Body of pancreas (tissue), 4 donors: Measurements from ENCODE around the gene NFYB. TPM values are rescaled to one million over a fixed set of nuclear protein-coding genes. Genes with fewer than 3 reads are reported as not detected.
A peak's percentile ranks its signal among the peaks of the same experiment; 100 is the strongest.

Experiments used
- ATAC-seq: fragments of 150-250 bp; one replicate; pipeline ENCODE4 v1.9.1; 2016
- DNase-seq, 4 donors: peaks; one replicate each; pipeline ENCODE4 v3.0.0-alpha.2; 2019
- H3K27ac ChIP-seq, 4 donors: fragments of 200-600 bp; sonication (generic); 1 replicate in 3 of 4; 2 replicates in 1 of 4; pipeline versions ENCODE4 v1.5.1 to v1.6.1; 2016 to 2019; ENCODE audit warnings: mild to moderate bottlenecking in 1 of 4, mixed read lengths in 1 of 4, moderate library complexity in 1 of 4
- H3K27me3 ChIP-seq, 2 donors: fragments of 200-600 bp; sonication (generic); one replicate each; pipeline ENCODE4 v1.6.0; 2016; ENCODE audit warnings: mild to moderate bottlenecking in 1 of 2
- H3K36me3 ChIP-seq, 2 donors: fragments of 200-600 bp; sonication (generic); replicated peaks in 1 of 2; 2 replicates each; pipeline ENCODE4 v1.5.1; 2016; ENCODE audit warnings: low read depth in 2 of 2; ENCODE audit not compliant: insufficient read depth in 1 of 2
- H3K4me1 ChIP-seq: fragments of 200-600 bp; sonication (generic); one replicate; pipeline ENCODE4 v1.6.0; 2016
- H3K4me3 ChIP-seq, 2 donors: fragments of 200-600 bp; sonication (generic); 1 replicate in 1 of 2; 2 replicates in 1 of 2; pipeline ENCODE4 v1.5.1; 2016 to 2019
- H3K9me3 ChIP-seq, 3 donors: fragments of 200-600 bp; sonication (generic); 1 replicate in 2 of 3; 2 replicates in 1 of 3; pipeline ENCODE4 v1.5.1; 2016
- CTCF ChIP-seq, 7 experiments: fragments of 450-650 bp in 4 of 7; fragments of 200-600 bp in 3 of 7; sonication (generic) in 3 of 7; IDR thresholded peaks; one replicate each; pipeline ENCODE4 v1.5.1; 2016 to 2019; ENCODE audit warnings: antibody characterized with exemption in 7 of 7
- POLR2A ChIP-seq, 3 donors: fragments of 450-650 bp; IDR thresholded peaks; one replicate each; pipeline ENCODE4 v1.6.1; 2016; ENCODE audit warnings: antibody characterized with exemption in 3 of 3, mild to moderate bottlenecking in 2 of 3
- WGBS, 2 donors: methylation state at CpG; one replicate each; pipeline ENCODE4 v1.1.5; 2017; 5-methylcytosine and 5-hydroxymethylcytosine counted together
- intact Hi-C: fragments of 100-400 bp; cut with DNase I; formaldehyde crosslinking; loops from one replicate; pipeline ENCODE4 v1.15.1; 2023
- total RNA-seq, 2 donors: library from RNA; depleted of rRNA; stranded (reverse); fragments of >200 nt; gene quantifications; one replicate each; pipeline ENCODE4 v1.1.0, GENCODE V29; 2016

The NFYB gene
- total RNA-seq, 2 donors from 2014 or later = 15.2 to 15.6 TPM

DNA sequence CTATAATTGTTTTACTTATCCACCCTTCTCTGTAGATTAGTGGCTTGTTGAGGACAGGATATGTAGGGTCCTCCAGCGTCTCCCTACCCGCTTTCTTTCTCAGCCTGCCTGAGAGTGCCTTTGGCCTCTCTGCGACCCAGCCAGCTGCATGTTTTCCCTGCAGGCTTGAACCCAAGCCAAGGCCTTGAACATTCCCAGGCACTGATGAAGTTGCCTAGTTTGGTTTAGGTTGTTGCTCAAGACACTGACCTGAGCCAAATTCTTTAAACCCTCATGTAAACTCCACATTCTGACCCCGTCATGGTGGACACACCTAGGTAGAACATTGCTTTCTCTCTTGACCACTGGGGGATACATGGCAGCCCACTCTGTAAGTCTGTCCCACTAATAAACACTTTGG, 44.1 kb upstream of the NFYB start:
- 21 to 25% methylated on average over 4 of the region's 4 CpGs for WGBS, 2 donors
- Histone ChIP-seq H3K27me3 (no peaks in the 10 kb centered on the region), H3K9me3 (peaks cover 0 to 15% (median 0%) of the 10 kb centered on the region in 3 donors), H3K4me1 (peaks cover 35% of the 10 kb centered on the region), H3K4me3 (no peak overlapping the region), H3K27ac (peak overlapping the region; percentile 17 to 82 (median 68)), H3K36me3 (no peaks in the 10 kb centered on the region)
- no peak for TF ChIP-seq POLR2A (IDR thresholded peaks at IDR 0.05)
- TF ChIP-seq CTCF (IDR thresholded peaks at IDR 0.05) = peak in 2 of 7 experiments; percentile 4
- ATAC-seq (peak; percentile 87), DNase-seq (peak; percentile 87 to 90 (median 88))
- intact Hi-C loops = no loop called here

DNA sequence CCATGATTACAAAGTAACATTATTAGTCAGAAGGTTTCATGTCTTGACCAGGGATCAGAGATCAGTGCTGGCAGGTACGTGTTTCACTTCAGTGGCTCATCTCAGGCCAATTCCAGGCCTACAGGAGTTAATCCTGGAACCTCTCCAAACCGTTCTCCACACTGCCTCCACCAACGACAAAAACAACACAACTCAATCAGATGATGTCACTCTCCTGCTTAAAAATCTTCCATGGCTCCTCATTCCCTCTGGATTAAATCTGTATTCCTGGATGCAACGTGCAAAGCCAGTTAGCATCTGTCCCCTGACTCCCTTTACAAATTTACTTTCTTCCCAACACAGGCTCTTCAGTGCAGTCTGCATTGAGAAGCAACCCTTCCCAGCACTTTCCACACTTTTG, 43.3 kb upstream of the NFYB start:
- H3K36me3 ChIP-seq = no peaks in the 10 kb centered on the region
- H3K27ac ChIP-seq = peak overlapping the region in 1 of 4 donors; percentile 76
- no peak for TF ChIP-seq POLR2A (IDR thresholded peaks at IDR 0.05)
- no peak for TF ChIP-seq CTCF (IDR thresholded peaks at IDR 0.05)
- H3K9me3 ChIP-seq = peaks cover 0 to 15% (median 0%) of the 10 kb centered on the region in 3 donors
- ATAC-seq = no peak
- peaks cover 35% of the 10 kb centered on the region for H3K4me1 ChIP-seq
- H3K27me3 ChIP-seq = no peaks in the 10 kb centered on the region
- DNase-seq = no peak
- intact Hi-C loops = no loop called here
- H3K4me3 ChIP-seq = no peak overlapping the region
- WGBS, 2 donors = 57 to 58% methylated on average over 4 of the region's 4 CpGs

DNA sequence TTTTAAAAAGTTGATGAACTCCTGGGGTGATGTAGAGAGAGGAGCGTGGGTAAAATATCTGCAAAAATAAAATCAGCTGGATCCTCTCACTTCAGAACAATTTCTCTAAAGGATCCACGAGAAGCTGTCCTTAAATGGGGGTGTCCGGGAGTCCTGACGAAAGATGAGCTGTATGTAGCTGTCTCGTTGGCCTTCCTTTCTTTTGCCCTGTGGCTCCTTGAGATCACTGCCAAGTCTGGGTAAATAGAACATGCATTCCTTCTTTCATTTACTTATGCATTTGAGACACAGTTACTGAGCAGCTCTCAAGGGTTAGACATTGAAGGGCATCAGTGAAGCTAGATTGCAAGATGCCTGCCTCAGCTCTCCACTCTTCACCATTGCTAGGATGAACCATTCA, 42.4 kb upstream of the NFYB start:
- intact Hi-C loops = no loop called here
- Histone ChIP-seq H3K27me3 (no peaks in the 10 kb centered on the region), H3K4me3 (no peak overlapping the region), H3K36me3 (no peaks in the 10 kb centered on the region), H3K4me1 (peaks cover 35% of the 10 kb centered on the region), H3K27ac (no peak overlapping the region), H3K9me3 (peaks cover 0 to 15% (median 0%) of the 10 kb centered on the region in 3 donors)
- TF ChIP-seq CTCF (IDR thresholded peaks at IDR 0.05) (no peak), POLR2A (IDR thresholded peaks at IDR 0.05) (no peak)
- WGBS, 2 donors = 87 to 90% methylated on average over 5 of the region's 5 CpGs
- DNase-seq (no peak), ATAC-seq (no peak)

DNA sequence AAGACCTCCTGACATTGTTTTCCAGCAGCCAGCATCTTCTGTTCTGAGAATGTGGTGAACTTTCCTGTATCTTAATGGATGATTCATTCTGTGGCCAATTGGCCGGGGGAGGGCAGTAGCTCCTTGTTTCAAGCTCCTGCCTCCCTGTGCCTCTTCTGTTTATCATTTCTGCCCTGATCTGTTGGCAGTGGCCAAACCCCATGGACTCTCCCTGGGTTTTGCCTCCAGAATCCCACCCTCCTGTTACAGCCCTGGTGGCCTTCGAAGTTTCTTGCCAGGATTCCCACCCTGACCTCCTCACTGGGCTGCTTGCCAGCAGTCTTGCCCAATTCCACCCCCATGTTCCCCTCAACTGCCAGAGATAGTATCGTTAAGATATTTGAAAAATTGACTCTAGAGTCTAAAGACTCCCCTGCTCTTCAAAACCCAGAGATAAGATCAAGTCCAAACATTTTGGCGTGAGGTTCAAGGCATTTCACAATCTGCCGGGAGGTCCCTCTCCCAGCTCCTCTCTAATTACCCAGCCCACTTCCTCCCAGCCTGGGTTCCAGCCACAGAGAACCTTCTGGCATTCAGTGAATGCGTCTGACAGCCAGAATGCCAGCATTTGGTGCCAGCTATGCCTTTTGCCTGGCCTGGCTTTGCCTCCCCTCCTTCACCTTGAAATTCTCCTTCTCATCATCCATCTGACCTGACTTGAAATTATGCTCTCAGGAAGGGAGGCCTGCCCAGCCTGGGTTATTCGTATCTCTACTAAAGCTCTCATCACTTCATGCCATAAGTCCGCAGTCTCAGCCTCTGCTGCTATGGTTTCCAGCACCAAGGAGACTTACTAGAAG, 39.9 kb upstream of the NFYB start:
- Histone ChIP-seq H3K9me3 (no peaks in the 10 kb centered on the region), H3K4me3 (no peak overlapping the region), H3K36me3 (no peaks in the 10 kb centered on the region), H3K27me3 (no peaks in the 10 kb centered on the region), H3K4me1 (peaks cover 35% of the 10 kb centered on the region), H3K27ac (peak overlapping the region in 2 of 4 donors; percentile 8 to 35)
- ATAC-seq = peak; percentile 28
- intact Hi-C loops = no loop called here
- no peak for TF ChIP-seq POLR2A (IDR thresholded peaks at IDR 0.05)
- WGBS, 2 donors = 45 to 65% methylated on average over 7 to 8 of the region's 8 CpGs
- peak; percentile 26 to 68 (median 46) for DNase-seq

DNA sequence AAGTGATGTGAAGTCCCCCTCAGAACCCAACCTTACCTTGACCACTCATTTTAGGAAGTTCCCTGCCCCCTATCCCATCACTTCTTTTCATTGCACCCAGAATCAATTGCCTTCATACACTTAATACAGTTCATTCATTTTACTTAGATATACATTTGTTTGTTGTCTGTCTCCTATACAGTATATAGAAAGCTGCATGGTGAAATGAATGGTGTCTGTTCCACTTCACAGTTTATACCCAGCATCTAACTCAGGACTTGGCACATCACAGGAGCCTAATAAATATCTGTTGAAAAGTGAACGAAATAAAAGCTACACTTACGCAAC, 39.3 kb upstream of the NFYB start:
- no peak for ATAC-seq

More for the DNA sequence above, 39.3 kb upstream of the NFYB start:
- DNase-seq = no peak
- 41 to 62% methylated on average over 2 of the region's 2 CpGs for WGBS, 2 donors
- intact Hi-C loops = no loop called here
- Histone ChIP-seq H3K4me1 (peaks cover 29% of the 10 kb centered on the region), H3K27me3 (no peaks in the 10 kb centered on the region), H3K36me3 (no peaks in the 10 kb centered on the region), H3K27ac (no peak overlapping the region), H3K9me3 (no peaks in the 10 kb centered on the region), H3K4me3 (no peak overlapping the region)
- no peak for TF ChIP-seq CTCF (IDR thresholded peaks at IDR 0.05)
- TF ChIP-seq POLR2A (IDR thresholded peaks at IDR 0.05) = no peak
